Body of pancreas (tissue), 4 donors: ENCODE measurements around the gene PLCB1.

Source experiments
- POLR2A ChIP-seq, 3 donors: fragments of 450-650 bp; IDR thresholded peaks; one replicate each; pipeline ENCODE4 v1.6.1; 2016; ENCODE audit warnings: antibody characterized with exemption in 3 of 3, mild to moderate bottlenecking in 2 of 3
- TF ChIP-seq, protein P1 (sequence below), 7 experiments: fragments of 450-650 bp in 4 of 7; fragments of 200-600 bp in 3 of 7; sonication (generic) in 3 of 7; IDR thresholded peaks; one replicate each; pipeline ENCODE4 v1.5.1; 2016 to 2019; ENCODE audit warnings: antibody characterized with exemption in 7 of 7

DNA sequence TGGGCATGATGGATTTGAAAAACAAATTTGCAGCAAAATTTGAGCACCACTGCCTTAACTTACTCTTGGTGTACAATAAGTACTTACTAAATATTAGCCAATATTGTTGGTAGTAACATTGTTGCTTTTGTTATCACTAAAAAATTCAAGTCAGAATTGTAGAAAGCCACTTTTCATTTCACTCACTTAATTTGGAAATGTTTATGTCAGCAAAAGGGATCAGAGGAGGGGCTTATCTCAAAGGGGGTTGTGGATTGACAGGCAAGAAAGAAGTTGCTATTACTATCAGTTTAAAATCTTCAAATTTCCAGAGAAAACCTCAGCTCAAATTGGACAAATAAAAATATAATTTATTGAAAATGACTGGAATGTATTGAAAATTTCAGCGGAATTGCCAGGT, 241.5 kb downstream of the PLCB1 start:
- TF ChIP-seq, protein P1, sequence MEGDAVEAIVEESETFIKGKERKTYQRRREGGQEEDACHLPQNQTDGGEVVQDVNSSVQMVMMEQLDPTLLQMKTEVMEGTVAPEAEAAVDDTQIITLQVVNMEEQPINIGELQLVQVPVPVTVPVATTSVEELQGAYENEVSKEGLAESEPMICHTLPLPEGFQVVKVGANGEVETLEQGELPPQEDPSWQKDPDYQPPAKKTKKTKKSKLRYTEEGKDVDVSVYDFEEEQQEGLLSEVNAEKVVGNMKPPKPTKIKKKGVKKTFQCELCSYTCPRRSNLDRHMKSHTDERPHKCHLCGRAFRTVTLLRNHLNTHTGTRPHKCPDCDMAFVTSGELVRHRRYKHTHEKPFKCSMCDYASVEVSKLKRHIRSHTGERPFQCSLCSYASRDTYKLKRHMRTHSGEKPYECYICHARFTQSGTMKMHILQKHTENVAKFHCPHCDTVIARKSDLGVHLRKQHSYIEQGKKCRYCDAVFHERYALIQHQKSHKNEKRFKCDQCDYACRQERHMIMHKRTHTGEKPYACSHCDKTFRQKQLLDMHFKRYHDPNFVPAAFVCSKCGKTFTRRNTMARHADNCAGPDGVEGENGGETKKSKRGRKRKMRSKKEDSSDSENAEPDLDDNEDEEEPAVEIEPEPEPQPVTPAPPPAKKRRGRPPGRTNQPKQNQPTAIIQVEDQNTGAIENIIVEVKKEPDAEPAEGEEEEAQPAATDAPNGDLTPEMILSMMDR (IDR thresholded peaks at IDR 0.05) = no peak
- no peak for TF ChIP-seq POLR2A (IDR thresholded peaks at IDR 0.05)
